ENCODE data around the gene FOXG1. TPM values are rescaled to one million over a fixed set of nuclear protein-coding genes. Genes with fewer than 3 reads are reported as not detected.

FOXG1 gene
- total and polyA plus RNA-seq, 2 donors (not counting 3 experiments of a cell fraction or from before 2014, with no cell fraction given): not detected

DNA sequence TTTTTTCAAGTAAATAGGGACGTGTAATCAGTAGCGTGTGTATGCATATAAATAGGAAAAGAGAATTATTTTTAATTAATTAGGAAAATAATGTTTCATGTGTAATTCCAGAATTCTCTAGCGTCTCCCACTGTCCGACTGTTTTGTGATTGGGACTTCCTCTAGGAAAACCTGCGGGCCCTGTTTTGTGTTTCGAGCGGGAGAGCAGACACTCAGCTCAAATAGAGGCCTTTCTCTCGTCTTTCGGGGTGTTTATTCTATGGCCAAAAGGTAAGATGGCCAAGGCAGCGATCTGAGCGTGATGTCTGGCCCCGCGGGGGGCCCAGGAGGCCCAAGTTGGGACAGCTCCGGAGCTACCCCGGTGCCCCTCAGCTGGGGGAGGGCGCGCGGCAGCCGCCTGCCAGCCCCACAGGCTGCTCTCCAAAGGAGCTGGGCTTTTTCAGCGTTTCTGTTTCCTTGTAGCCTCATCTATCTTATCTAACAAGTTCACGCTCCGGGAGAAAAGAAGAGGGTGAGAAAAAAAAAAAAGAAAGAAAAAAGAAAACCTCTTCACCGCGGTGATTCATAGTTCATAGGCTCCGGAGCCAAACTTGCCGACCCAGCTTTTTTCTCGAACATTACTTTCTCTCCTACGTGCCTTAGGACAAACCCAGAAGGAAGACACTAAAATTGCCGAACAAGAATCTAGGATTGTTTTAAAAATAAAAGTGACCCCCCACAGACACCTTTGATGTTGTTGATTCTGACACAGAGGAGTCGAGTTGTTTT, 7.5 kb upstream of the FOXG1 start:
- no TSS peak for BruUV-seq (replicated peaks)
- no peaks in the 10 kb centered on the region for H4K20me1 ChIP-seq (replicated peaks; ENCODE audit: control insufficient read depth, extremely low read depth, insufficient read depth, low read length)
- ChIA-PET CTCF (interaction anchor here (0.9 to 1.8 kb wide), 8 partner anchors 15 to 1511 kb away, joined by 3 to 11 read pairs (median 4); no protein-coding TSS in a partner anchor), POLR2A (no interaction called here)
- dilution Hi-C loops (cut with MboI; ENCODE audit: extremely low pct_ligation_motif_present, low sequenced_read_pairs): no loop called here
- no peak overlapping the region for H2AFZ ChIP-seq (ENCODE audit: low read depth, low read length)
- H3K79me2 ChIP-seq (ENCODE audit: control insufficient read depth, insufficient read depth, low read length): no peaks in the 10 kb centered on the region
- H3K4me2 ChIP-seq (ENCODE audit: insufficient read depth, low read length): peak overlapping the region; percentile 41
- intact Hi-C loops (cut with micrococcal nuclease): loop anchor here (5.0 to 10.0 kb wide), 3 partner anchors 258 to 1766 kb away; no protein-coding TSS in a partner anchor
- H3K4me1 ChIP-seq (ENCODE audit: control insufficient read depth, extremely low read depth, insufficient read depth, low read length): peaks cover 3% of the 10 kb centered on the region
- TF ChIP-seq POLR2AphosphoS5 (IDR thresholded peaks at IDR 0.05; ENCODE audit: insufficient read depth, low read depth, low read length) (no peak), MYC (IDR thresholded peaks at IDR 0.05; ENCODE audit: low read depth, low read length) (no peak), EZH2 (IDR thresholded peaks at IDR 0.05; ENCODE audit: borderline replicate concordance, low read depth, low read length, severe bottlenecking) (peak; percentile 79), FOS (IDR thresholded peaks at IDR 0.05; ENCODE audit: borderline replicate concordance, insufficient read depth, low read length) (no peak)
- TF ChIP-seq, protein P1, sequence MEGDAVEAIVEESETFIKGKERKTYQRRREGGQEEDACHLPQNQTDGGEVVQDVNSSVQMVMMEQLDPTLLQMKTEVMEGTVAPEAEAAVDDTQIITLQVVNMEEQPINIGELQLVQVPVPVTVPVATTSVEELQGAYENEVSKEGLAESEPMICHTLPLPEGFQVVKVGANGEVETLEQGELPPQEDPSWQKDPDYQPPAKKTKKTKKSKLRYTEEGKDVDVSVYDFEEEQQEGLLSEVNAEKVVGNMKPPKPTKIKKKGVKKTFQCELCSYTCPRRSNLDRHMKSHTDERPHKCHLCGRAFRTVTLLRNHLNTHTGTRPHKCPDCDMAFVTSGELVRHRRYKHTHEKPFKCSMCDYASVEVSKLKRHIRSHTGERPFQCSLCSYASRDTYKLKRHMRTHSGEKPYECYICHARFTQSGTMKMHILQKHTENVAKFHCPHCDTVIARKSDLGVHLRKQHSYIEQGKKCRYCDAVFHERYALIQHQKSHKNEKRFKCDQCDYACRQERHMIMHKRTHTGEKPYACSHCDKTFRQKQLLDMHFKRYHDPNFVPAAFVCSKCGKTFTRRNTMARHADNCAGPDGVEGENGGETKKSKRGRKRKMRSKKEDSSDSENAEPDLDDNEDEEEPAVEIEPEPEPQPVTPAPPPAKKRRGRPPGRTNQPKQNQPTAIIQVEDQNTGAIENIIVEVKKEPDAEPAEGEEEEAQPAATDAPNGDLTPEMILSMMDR (IDR thresholded peaks at IDR 0.05; ENCODE audit: extremely low read depth in 1 of 2, insufficient read depth in 1 of 2, low read depth in 1 of 2, low read length in 2 of 2): no peak
- no peak overlapping the region for H3K4me3 ChIP-seq (replicated peaks in 1 of 3; ENCODE audit: insufficient read depth in 1 of 3, low read depth in 1 of 3, low read length in 3 of 3)
- H3K9ac ChIP-seq (replicated peaks; ENCODE audit: extremely low read depth, insufficient read depth, low read length): no peak overlapping the region
- no peak for DNase-seq (ENCODE audit: low read depth, low spot score)
- no peaks in the 10 kb centered on the region for H3K36me3 ChIP-seq (ENCODE audit: control insufficient read depth in 2 of 2, extremely low read depth in 1 of 2, insufficient read depth in 2 of 2, low read length in 2 of 2)
- H3K9me3 ChIP-seq (replicated peaks; ENCODE audit: control insufficient read depth, insufficient read depth, low read length): no peaks in the 10 kb centered on the region
- H3K27me3 ChIP-seq (ENCODE audit: control insufficient read depth in 2 of 2, insufficient read depth in 2 of 2, low read length in 2 of 2): peaks cover 76 to 95% of the 10 kb centered on the region in 2 experiments
- H3K27ac ChIP-seq (ENCODE audit: insufficient read depth, low read depth, low read length): no peak overlapping the region
- no peak for FAIRE-seq
- no peaks in the 10 kb centered on the region for H3K9me1 ChIP-seq (replicated peaks; ENCODE audit: control insufficient read depth, extremely low read depth, insufficient read depth, low read length)

Data from endothelial cell of umbilical vein (primary cell).